Skin of body (tissue), 2 donors: Measurements from ENCODE around the gene CHCHD1. TPM values are rescaled to one million over a fixed set of nuclear protein-coding genes. Genes with fewer than 3 reads are reported as not detected.

Source experiments
- small RNA-seq: library from RNA; depleted of rRNA; stranded (forward); fragments of <200 nt; gene quantifications from one replicate; pipeline ENCODE3, GENCODE V24; 2014; ENCODE audit warnings: low replicate concordance
- total RNA-seq: library from RNA; depleted of rRNA; stranded (reverse); fragments of >200 nt; gene quantifications from one replicate; pipeline ENCODE4 v1.2.3, GENCODE V29; 2014

Gene CHCHD1
- total RNA-seq, 1 donor from 2014 or later: 18.6 TPM

Small RNAs within 50 kb of the gene (small RNA-seq; reads per million reads assigned to genes)
- not detected for gene AC022400.4
- not detected for gene AC022400.9
- gene ZSWIM8-AS1: not detected

Other genes with a start within 250 kb of the CHCHD1 start
- 34.8 TPM for gene USP54, start 190.7 kb upstream of the CHCHD1 start, total RNA-seq
- 122 TPM for gene MYOZ1, start 140.6 kb upstream of the CHCHD1 start, total RNA-seq
- 2.8 TPM for gene SYNPO2L, start 126.0 kb upstream of the CHCHD1 start, total RNA-seq
- gene AGAP5, start 83.9 kb upstream of the CHCHD1 start, total RNA-seq: 5.4 TPM
- gene SEC24C, start 37.7 kb upstream of the CHCHD1 start, total RNA-seq: 39.4 TPM
- gene ZSWIM8, start 3.6 kb downstream of the CHCHD1 start, total RNA-seq: 48.4 TPM
- gene NDST2, start 29.6 kb downstream of the CHCHD1 start, total RNA-seq: 15.4 TPM
- 19.2 TPM for gene CAMK2G, start 92.5 kb downstream of the CHCHD1 start, total RNA-seq
- 29.1 TPM for gene PLAU, start 129.1 kb downstream of the CHCHD1 start, total RNA-seq
- gene VCL, start 216.1 kb downstream of the CHCHD1 start, total RNA-seq: 130 TPM